NCI-H524 (cell line): ENCODE data around the gene SNX25.
A peak's percentile ranks its signal among the peaks of the same experiment; 100 is the strongest.
"Not testable (repeated sequence)": the region's sequence is repeated elsewhere in the genome, so short reads cannot be mapped to it uniquely, and the experiment has no call there.

ENCODE experiments used
- DNase-seq, 2 experiments: peaks; one replicate each; lab custom pipeline; 2025; lab: John Stamatoyannopoulos, UW

SNX25 gene

GRCh38 chr4:185209031-185209851 lies at the start of gene SNX25:
Gene SNX25, plus strand, starts transcription at chr4:185209598. Its CDS starts 229 bp downstream, at chr4:185209827.
- peak; percentile 35 to 79 for DNase-seq

- DNase-seq = peak; percentile 2 to 51
Observed at GRCh38 chr4:185165605-185166063, 43.8 kb upstream of the SNX25 start.

DNA sequence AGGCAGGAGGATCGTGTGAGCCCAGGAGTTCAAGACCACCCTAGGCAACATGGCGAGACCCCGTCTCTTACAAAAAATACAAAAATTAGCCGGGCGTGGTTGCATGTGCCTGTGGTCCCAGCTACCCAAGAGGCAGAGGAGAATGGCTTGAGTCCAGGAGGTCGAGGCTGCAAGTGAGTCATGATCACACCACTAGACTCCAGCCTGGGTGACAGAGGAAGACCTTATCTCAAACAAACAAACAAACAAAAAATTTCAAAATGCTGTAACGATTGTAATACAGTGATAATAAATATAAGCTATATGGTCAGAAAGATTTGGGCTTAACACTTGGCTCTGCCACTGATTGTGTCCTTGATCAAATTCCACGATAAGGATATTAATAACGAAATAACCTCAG lies 42.2 kb upstream of the SNX25 start:
- DNase-seq = no peak

DNA sequence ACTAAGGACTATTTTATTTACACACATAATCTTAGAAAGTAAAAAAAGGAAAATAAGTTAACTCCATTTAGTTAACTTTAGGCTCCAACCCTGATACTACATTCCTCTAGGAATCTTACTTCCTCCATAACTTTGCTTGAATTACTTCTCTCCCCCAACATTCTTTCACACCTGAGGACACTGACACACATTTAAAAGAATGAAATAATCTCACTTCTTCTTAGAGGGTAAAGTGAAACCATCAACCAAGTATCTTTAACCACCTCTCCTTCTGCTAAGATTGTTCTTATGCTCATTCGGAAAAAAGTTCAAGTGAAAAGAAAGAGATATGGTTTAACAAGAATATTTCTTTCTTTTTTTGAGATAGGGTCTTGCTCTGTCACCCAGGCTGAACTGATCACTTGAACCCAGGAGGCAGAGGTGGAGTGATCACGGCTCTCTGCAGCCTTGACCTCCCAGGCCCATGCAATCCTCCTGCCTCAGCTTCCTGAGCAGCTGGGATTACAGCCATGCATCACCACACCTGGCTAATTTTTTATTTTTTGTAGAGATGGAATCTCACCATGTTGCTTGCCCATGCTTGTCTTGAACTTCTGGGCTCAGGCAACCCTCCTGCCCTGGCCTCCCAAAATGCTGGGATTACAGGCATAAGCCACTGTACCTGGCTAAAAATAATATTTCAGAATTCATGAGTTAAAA lies 37.9 kb upstream of the SNX25 start:
- no peak for DNase-seq

DNA sequence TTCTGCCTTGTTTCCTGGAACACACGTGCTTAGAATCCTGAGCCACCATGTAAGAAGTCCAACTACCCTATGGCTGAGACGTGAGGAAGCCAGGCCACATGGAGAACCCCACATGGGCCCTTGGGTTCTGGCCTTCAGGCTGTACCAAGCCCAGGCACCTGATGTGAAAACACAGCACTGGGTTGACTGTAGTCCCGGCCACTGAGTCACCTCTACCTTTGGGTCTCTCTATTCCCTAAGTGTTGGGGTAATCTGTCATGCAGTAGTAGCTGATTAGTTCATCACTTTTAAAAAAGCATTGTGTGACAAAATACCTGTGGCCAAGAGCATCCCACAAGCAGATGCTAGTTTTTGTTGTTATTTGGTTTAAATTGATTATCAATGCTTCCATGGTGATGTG lies 29.9 kb upstream of the SNX25 start:
- no peak for DNase-seq

GRCh38 chr4:185182239-185182638 lies 27.2 kb upstream of the SNX25 start:
- DNase-seq = no peak

DNA sequence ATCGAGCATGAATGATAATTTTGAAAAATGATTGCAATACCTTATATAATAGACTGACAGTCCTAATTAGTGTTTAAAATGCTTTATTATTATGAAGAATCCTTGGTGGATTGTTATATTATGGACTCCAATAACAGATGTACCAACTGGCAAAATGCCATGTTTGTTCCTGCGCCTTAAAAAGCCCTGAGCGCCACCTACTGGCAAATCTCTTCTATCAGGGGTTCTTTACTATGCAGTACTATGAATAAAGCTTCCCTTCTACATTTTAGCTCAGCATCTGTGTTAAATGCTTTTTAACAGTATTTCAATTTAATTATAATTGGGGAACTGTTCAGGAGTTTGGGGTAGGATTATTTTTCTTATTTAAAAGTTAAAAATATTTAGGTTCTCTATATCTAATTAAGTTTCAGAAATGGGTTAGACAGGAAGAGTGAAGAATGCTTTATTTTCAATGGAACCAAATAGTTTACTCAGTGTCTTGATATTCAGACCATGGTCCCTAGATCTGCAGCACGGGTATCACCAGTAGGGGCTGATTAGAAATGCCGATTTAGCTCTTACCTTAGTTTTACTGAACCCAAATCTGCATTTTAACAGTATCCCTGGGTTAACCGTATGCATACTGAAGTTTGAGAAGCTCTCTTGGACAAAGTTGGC lies 25.6 kb upstream of the SNX25 start:
- DNase-seq = peak; percentile 40 to 76

GRCh38 chr4:185186769-185187168 lies 22.6 kb upstream of the SNX25 start:
- peak in 1 of 2 experiments; percentile 7 for DNase-seq

DNA sequence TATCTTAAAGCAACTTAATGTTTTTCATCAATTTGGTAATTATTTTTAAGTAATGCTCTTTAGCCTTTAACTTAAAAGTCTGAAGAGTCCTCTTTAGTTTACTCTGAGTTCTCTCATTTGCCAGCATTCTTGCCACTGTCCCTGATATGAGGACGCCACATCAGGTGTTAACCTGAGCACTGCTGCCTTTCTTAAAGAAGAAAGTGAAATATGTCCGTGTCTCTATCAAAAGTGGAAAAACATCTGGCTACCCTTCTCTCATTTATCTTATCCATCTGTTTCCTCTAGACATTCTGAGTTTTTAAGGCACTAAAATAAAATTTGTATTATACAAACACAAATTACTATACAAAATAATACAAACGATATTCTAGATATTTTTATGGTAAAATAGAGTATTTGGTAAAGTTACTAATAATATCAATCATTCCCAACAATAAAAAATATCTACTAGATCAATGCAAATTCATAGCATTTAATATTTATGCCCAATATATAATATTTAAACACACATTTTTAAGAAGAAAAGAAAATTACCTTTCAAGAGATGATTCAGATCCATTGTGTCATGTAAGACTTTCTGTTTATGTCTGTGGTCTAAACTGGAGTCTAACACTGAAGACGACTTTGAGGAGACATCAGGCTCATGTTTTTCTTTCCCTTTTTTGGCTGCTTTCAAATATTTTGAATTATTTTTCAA lies 19.6 kb upstream of the SNX25 start:
- DNase-seq = no peak

GRCh38 chr4:185190306-185190856 lies 19.0 kb upstream of the SNX25 start:
- DNase-seq = no peak

- no peak for DNase-seq
Observed at GRCh38 chr4:185192059-185192458, 17.3 kb upstream of the SNX25 start.

- DNase-seq = no peak
Observed at GRCh38 chr4:185194924-185195888, 14.2 kb upstream of the SNX25 start.

GRCh38 chr4:185196437-185196836 lies 13.0 kb upstream of the SNX25 start:
- no peak for DNase-seq

GRCh38 chr4:185198189-185198588 lies 11.2 kb upstream of the SNX25 start:
- DNase-seq = not testable (repeated sequence)

GRCh38 chr4:185201977-185202962 lies 7.1 kb upstream of the SNX25 start:
- DNase-seq = no peak

DNA sequence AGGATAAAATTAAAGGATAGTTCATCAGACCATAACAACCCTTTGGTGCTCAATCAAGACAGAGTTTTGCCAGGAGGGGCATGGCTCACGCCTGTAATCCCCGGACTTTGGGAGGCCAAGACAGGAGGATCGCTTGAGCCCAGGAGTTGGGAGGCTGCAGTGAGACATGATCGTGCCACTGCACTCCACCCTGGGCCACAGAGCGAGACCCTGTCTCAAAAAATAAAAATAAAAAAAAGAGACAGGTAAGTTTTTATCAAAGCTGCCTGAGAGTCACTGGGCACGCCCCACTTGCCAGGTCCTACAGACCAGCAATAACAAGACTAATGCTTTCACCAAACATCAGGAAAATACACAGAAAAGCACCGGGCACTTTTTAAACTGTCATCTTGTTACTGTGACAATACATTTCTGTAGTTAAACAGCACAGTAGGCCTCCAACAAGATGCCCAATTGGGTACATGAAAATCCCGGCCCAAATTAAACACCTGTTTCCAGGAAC lies 6.4 kb upstream of the SNX25 start:
- DNase-seq = no peak

DNA sequence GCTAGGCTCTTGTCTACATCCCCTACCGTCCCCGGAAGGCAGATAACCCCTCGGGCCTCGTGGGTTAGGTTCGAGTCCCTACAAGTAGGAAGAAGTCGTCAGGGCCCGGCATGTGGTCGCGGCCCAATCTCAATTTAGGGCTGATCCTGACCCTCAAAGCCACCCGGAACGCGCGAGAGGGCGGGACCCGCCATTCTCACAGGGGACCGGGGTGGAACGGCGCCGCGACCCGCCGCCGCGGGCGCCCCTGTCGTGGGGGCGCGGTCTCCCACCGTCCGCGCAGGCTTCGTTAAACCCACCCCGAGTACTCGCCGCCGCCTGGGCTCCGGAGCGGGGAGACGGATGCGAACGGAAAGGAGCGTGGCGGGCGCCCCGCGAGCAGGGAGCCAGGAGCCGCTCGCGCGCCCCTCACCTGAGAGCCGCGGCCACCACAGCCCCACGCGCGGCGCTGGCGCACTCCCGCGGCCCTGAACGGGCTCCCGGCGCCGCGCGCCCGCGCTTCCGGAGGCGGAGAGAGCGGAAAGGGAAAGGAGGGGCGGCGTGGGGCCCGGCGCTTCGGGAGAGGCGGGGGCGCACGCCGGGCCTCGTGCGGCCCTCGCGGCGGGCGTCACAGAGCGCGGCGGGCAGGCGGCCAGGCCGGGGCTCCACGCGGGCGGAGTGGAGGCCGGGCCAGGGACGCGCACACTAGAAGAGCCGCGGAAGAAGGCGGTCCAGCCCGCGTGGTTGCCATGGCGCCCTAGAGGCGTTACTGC lies 5.7 kb upstream of the SNX25 start, which contains the start of gene CFAP97:
Gene CFAP97, minus strand, starts transcription at position 515 of the 752 bp plus-strand sequence. CDS start 12,804 bp downstream, outside the sequence.
- peak; percentile 34 to 67 for DNase-seq

DNA sequence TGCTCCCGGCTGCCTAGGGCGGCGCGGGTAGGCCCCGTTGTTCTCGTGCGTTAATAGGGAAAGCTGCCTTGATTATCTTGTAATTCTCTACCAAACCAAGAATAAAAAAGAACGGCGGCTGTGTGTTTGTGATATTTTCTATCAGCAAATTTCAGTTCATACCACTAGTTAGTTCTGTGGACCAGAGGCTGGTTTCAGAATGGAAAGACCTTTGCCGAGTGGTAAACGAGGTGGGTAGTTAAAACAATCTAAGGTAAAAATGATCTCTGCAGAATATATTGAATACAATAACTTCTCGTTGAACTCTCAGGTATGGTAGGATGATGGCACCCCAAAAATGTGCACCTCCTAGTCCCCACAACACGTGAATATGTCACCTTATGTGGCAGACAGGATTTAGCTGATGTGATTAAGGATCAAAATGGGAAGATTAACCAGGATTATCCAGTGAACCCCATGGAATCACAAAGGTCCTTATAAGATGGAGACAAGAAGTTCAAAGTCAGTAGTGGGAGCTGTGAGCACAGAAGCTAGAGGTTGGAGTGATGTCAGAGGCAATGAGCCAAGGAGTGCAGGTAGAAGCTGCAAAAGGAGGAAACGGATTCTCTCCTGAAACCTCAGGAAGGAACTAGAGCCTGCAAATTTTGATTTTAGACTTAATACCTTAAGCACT lies 5.0 kb upstream of the SNX25 start:
- DNase-seq = peak; percentile 33 to 52
